Measurements from ENCODE around the gene ZDBF2. TPM values are rescaled to one million over a fixed set of nuclear protein-coding genes. Genes with fewer than 3 reads are reported as not detected.
"Not testable (repeated sequence)": the region's sequence is repeated elsewhere in the genome, so short reads cannot be mapped to it uniquely, and the experiment has no call there.

ZDBF2 gene
- total RNA-seq, 1 experiment from 2014 or later, result 31.8 TPM

DNA sequence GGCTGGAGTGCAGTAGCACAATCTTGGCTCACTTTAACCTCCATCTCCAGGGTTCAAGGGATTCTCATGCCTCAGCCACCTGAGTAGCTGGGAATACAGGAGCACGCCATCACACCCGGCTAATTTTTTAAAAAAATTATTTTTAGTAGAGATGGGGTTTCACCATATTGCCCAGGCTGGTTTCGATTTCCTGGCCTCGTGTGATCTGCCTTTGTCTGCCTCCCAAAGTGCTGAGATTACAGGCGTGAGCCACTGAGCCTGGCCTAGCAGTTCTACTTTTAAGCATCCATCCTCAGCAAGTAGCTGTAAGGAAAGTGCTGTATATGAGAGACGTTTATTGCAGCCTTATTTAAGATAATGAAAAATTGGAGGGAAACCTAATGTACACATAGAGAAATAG, 79.7 kb downstream of the ZDBF2 start:
- Histone ChIP-seq H3T11ph (ENCODE audit: low read length) (no peak overlapping the region), H2BK5ac (ENCODE audit: insufficient read length, low read length) (no peak overlapping the region), H3K56ac (ENCODE audit: insufficient read length, low read depth, low read length) (no peak overlapping the region), H2AFZ (ENCODE audit: low read length) (no peak overlapping the region), H3K9me3 (ENCODE audit: control insufficient read depth, low read depth, low read length) (no peaks in the 10 kb centered on the region), H3K4me2 (ENCODE audit: insufficient read depth, insufficient read length, low read length) (no peak overlapping the region), H3K23me2 (ENCODE audit: insufficient read length, low read depth, low read length, poor library complexity, severe bottlenecking) (no peaks in the 10 kb centered on the region), H3K79me1 (ENCODE audit: insufficient read depth, low read depth, low read length, poor library complexity, severe bottlenecking) (no peaks in the 10 kb centered on the region), H2BK120ac (ENCODE audit: low read depth, low read length, poor library complexity, severe bottlenecking) (no peak overlapping the region), H4K91ac (ENCODE audit: insufficient read length, low read depth, low read length) (no peak overlapping the region), H4K20me1 (ENCODE audit: control insufficient read depth, insufficient read depth, insufficient read length) (no peaks in the 10 kb centered on the region), H2BK20ac (ENCODE audit: low read depth, low read length, poor library complexity, severe bottlenecking) (no peak overlapping the region), H3K18ac (ENCODE audit: insufficient read length, low read depth, low read length) (no peak overlapping the region), H2BK12ac (ENCODE audit: insufficient read length, low read depth, low read length) (no peak overlapping the region), H3K4me1 (ENCODE audit: insufficient read depth, low read length) (no peaks in the 10 kb centered on the region), H3K79me2 (ENCODE audit: insufficient read depth, low read length) (no peaks in the 10 kb centered on the region), H3K23ac (ENCODE audit: insufficient read length, low read depth, low read length) (no peak overlapping the region), H4K8ac (replicated peaks; ENCODE audit: insufficient read length, low read depth, low read length) (no peak overlapping the region), H3K14ac (ENCODE audit: insufficient read depth, low read length) (no peak overlapping the region), H2BK15ac (ENCODE audit: low read depth, low read length) (no peak overlapping the region), H3K4ac (ENCODE audit: low read depth, low read length) (no peak overlapping the region), H3K9ac (ENCODE audit: extremely low read depth, insufficient read length, low read length) (no peak overlapping the region), H2AK5ac (ENCODE audit: insufficient read length, low read length) (no peak overlapping the region), H3K27me3 (ENCODE audit: insufficient read depth, low read length) (no peaks in the 10 kb centered on the region), H3K27ac (ENCODE audit: insufficient read length, low read depth, low read length) (no peak overlapping the region), H4K5ac (ENCODE audit: insufficient read length, low read depth, low read length) (no peak overlapping the region)
- no peak for DNase-seq
- peaks cover 5 to 33% (median 6%) of the 10 kb centered on the region in 3 experiments for H3K36me3 Mint-ChIP-seq (ENCODE audit: insufficient read depth in 1 of 3, low read depth in 3 of 3)
- no peak overlapping the region for H3K27ac Mint-ChIP-seq
- H3K9me3 Mint-ChIP-seq, result peaks cover 29 to 30% of the 10 kb centered on the region in 2 experiments
- H3K4me1 Mint-ChIP-seq, result no peaks in the 10 kb centered on the region
- H3K4me3 Mint-ChIP-seq, result no peak overlapping the region
- TF ChIP-seq, protein P1, sequence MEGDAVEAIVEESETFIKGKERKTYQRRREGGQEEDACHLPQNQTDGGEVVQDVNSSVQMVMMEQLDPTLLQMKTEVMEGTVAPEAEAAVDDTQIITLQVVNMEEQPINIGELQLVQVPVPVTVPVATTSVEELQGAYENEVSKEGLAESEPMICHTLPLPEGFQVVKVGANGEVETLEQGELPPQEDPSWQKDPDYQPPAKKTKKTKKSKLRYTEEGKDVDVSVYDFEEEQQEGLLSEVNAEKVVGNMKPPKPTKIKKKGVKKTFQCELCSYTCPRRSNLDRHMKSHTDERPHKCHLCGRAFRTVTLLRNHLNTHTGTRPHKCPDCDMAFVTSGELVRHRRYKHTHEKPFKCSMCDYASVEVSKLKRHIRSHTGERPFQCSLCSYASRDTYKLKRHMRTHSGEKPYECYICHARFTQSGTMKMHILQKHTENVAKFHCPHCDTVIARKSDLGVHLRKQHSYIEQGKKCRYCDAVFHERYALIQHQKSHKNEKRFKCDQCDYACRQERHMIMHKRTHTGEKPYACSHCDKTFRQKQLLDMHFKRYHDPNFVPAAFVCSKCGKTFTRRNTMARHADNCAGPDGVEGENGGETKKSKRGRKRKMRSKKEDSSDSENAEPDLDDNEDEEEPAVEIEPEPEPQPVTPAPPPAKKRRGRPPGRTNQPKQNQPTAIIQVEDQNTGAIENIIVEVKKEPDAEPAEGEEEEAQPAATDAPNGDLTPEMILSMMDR (conservative IDR thresholded peaks at IDR 0.05), result no peak
- WGBS (ENCODE audit: extremely low coverage, insufficient read length, low lambda C conversion rate), result no CpG with 5 or more reads among the region's 6 CpGs
- peaks cover 2% of the 10 kb centered on the region; the same call in 1 of the 2 replicates for H3K27me3 Mint-ChIP-seq (ENCODE audit: low read depth)

DNA sequence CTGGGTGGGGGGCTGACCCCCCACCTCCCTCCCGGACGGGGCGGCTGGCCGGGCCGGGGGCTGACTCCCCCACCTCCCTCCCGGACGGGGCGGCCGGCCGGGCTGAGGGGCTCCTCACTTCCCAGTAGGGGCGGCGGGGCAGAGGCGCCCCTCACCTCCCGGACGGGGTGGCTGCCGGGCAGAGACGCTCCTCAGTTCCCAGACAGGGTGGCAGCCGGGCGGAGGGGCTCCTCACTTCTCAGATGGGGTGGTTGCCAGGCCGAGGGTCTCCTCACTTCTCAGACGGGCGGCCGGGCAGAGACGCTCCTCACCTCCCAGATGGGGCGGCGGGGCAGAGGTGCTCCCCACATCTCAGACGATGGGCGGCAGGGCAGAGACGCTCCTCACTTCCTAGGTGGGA, 82.4 kb downstream of the ZDBF2 start:
- H3K56ac ChIP-seq (ENCODE audit: insufficient read length, low read depth, low read length); H3K9ac ChIP-seq (ENCODE audit: extremely low read depth, insufficient read length, low read length); H3K79me2 ChIP-seq (ENCODE audit: insufficient read depth, low read length); H3K79me1 ChIP-seq (ENCODE audit: insufficient read depth, low read depth, low read length, poor library complexity, severe bottlenecking); H3K9me3 ChIP-seq (ENCODE audit: control insufficient read depth, low read depth, low read length); H2BK15ac ChIP-seq (ENCODE audit: low read depth, low read length); H2AK5ac ChIP-seq (ENCODE audit: insufficient read length, low read length); H3K23me2 ChIP-seq (ENCODE audit: insufficient read length, low read depth, low read length, poor library complexity, severe bottlenecking); H2AFZ ChIP-seq (ENCODE audit: low read length); H2BK20ac ChIP-seq (ENCODE audit: low read depth, low read length, poor library complexity, severe bottlenecking); H3K4ac ChIP-seq (ENCODE audit: low read depth, low read length); H3K4me2 ChIP-seq (ENCODE audit: insufficient read depth, insufficient read length, low read length); H3K4me1 ChIP-seq (ENCODE audit: insufficient read depth, low read length); H2BK12ac ChIP-seq (ENCODE audit: insufficient read length, low read depth, low read length); H4K91ac ChIP-seq (ENCODE audit: insufficient read length, low read depth, low read length); H3K14ac ChIP-seq (ENCODE audit: insufficient read depth, low read length); H3K27ac ChIP-seq (ENCODE audit: insufficient read length, low read depth, low read length); H3K4me3 Mint-ChIP-seq; H4K20me1 ChIP-seq (ENCODE audit: control insufficient read depth, insufficient read depth, insufficient read length); H3K23ac ChIP-seq (ENCODE audit: insufficient read length, low read depth, low read length); H3K27ac Mint-ChIP-seq; H2BK120ac ChIP-seq (ENCODE audit: low read depth, low read length, poor library complexity, severe bottlenecking); H2BK5ac ChIP-seq (ENCODE audit: insufficient read length, low read length); H3K18ac ChIP-seq (ENCODE audit: insufficient read length, low read depth, low read length); H3K4me1 Mint-ChIP-seq; H3K27me3 Mint-ChIP-seq (ENCODE audit: low read depth); H4K5ac ChIP-seq (ENCODE audit: insufficient read length, low read depth, low read length); H4K8ac ChIP-seq (replicated peaks; ENCODE audit: insufficient read length, low read depth, low read length); DNase-seq; H3K27me3 ChIP-seq (ENCODE audit: insufficient read depth, low read length); H3T11ph ChIP-seq (ENCODE audit: low read length): not testable (repeated sequence)
- no CpG with 5 or more reads among the region's 29 CpGs for WGBS (ENCODE audit: extremely low coverage, insufficient read length, low lambda C conversion rate)
- Mint-ChIP-seq H3K36me3 (ENCODE audit: insufficient read depth in 1 of 3, low read depth in 3 of 3) (peaks cover 0 to 19% (median 0%) of the 10 kb centered on the region in 3 experiments; a peak in 4 of 7 replicates), H3K9me3 (peaks cover 17 to 18% of the 10 kb centered on the region in 2 experiments)

Data from H9 (cell line).